ENCODE data around the gene RGS16.
"Not testable (repeated sequence)": the region's sequence is repeated elsewhere in the genome, so short reads cannot be mapped to it uniquely, and the experiment has no call there.

RGS16 gene

GRCh38 chr1:182604175-182605164 lies at the start of gene RGS16:
Gene RGS16, minus strand, starts transcription at chr1:182604389. Its CDS starts 130 bp downstream, at chr1:182604259.
- DNase-seq (ENCODE audit: low read depth), result peak; percentile 65

GRCh38 chr1:182653986-182654385 lies 49.8 kb upstream of the RGS16 start:
- no peak for DNase-seq (ENCODE audit: low read depth)

- DNase-seq (ENCODE audit: low read depth), result no peak
Observed at GRCh38 chr1:182652933-182653332, 48.7 kb upstream of the RGS16 start.

GRCh38 chr1:182651339-182651724 lies 47.1 kb upstream of the RGS16 start:
- DNase-seq (ENCODE audit: low read depth), result no peak

- no peak for DNase-seq (ENCODE audit: low read depth)
Observed at GRCh38 chr1:182650678-182651338, 46.6 kb upstream of the RGS16 start.

GRCh38 chr1:182649041-182649440 lies 44.9 kb upstream of the RGS16 start:
- DNase-seq (ENCODE audit: low read depth), result no peak

GRCh38 chr1:182646739-182647138 lies 42.5 kb upstream of the RGS16 start:
- DNase-seq (ENCODE audit: low read depth), result no peak

GRCh38 chr1:182644886-182645285 lies 40.7 kb upstream of the RGS16 start:
- no peak for DNase-seq (ENCODE audit: low read depth)

- DNase-seq (ENCODE audit: low read depth), result no peak
Observed at GRCh38 chr1:182643699-182644098, 39.5 kb upstream of the RGS16 start.

- DNase-seq (ENCODE audit: low read depth), result no peak
Observed at GRCh38 chr1:182642461-182642860, 38.3 kb upstream of the RGS16 start.

GRCh38 chr1:182641561-182641960 lies 37.4 kb upstream of the RGS16 start:
- DNase-seq (ENCODE audit: low read depth), result no peak

- no peak for DNase-seq (ENCODE audit: low read depth)
Observed at GRCh38 chr1:182639330-182639729, 35.1 kb upstream of the RGS16 start.

- DNase-seq (ENCODE audit: low read depth), result no peak
Observed at GRCh38 chr1:182637769-182638168, 33.6 kb upstream of the RGS16 start.

GRCh38 chr1:182635871-182636270 lies 31.7 kb upstream of the RGS16 start:
- DNase-seq (ENCODE audit: low read depth), result no peak

- no peak for DNase-seq (ENCODE audit: low read depth)
Observed at GRCh38 chr1:182634306-182635072, 30.3 kb upstream of the RGS16 start.

- DNase-seq (ENCODE audit: low read depth), result no peak
Observed at GRCh38 chr1:182633657-182634281, 29.6 kb upstream of the RGS16 start.

- no peak for DNase-seq (ENCODE audit: low read depth)
Observed at GRCh38 chr1:182633031-182633430, 28.8 kb upstream of the RGS16 start.

GRCh38 chr1:182632441-182632857 lies 28.3 kb upstream of the RGS16 start:
- not testable (repeated sequence) for DNase-seq (ENCODE audit: low read depth)

GRCh38 chr1:182631954-182632353 lies 27.8 kb upstream of the RGS16 start:
- no peak for DNase-seq (ENCODE audit: low read depth)

- DNase-seq (ENCODE audit: low read depth), result no peak
Observed at GRCh38 chr1:182631053-182631677, 27.0 kb upstream of the RGS16 start.

GRCh38 chr1:182630586-182630985 lies 26.4 kb upstream of the RGS16 start:
- no peak for DNase-seq (ENCODE audit: low read depth)

All from fibroblast of gingiva (primary cell).